NCI-H748 (cell line): ENCODE data around the gene SYNDIG1.

Experiments used
- DNase-seq: peaks from one replicate; lab custom pipeline; 2025; ENCODE audit not compliant: unreplicated experiment; lab: John Stamatoyannopoulos, UW

SYNDIG1 gene

DNA sequence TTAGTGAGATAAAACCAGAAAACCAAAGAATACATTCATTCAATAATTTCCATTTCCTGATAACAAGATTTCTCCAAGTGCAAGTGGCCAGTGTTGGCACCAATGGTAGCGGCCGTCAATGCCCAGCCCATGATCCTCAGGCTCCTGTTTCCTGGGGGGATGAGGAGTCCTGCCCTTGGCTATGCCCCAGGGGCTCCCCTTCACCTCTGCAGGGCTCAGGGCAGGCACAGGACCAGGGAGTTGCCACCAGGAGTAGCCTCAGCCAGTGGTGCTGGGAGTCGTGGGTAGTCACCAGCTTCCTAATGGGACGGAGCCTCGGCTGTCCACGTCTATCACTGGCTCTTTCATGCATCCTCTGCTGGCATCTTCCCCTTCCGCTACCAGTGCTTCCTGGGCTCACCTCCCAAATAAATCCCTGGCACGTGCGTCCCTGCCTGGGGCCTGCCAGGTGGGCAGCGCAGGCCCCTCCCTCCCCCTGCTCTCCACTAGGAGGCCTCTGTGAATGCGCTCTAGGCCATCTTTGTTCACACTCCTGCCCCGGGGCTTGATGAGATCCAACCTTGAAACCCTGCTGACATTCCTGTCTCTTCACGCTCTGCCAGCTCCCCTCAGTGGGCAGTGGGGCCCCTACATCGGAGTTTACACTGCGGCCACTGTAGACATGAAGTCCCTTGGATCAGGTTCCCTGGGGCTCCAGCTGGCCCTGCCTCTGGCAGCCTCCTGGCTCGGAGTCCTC lies 215.7 kb downstream of the SYNDIG1 start:
- no peak for DNase-seq

DNA sequence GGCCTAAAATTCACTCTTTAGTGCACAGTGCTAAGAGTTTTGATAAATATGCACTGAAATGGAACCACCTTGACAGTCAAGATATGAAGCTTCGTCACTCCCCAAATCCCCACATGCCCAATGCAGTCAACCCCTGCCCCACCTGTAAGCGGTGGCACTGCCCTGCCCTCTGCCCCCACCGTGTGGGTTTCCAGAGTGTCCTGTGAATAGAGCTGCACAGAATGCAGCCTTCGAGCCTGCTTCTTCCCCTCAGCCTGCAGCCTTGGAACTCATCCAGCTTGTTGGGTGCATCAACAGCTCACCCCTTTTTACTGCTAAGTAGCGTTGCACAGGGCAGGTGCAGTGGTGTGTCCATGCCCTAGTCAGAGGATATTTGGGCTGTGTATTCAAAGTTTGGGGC lies 216.3 kb downstream of the SYNDIG1 start:
- DNase-seq: no peak

DNA sequence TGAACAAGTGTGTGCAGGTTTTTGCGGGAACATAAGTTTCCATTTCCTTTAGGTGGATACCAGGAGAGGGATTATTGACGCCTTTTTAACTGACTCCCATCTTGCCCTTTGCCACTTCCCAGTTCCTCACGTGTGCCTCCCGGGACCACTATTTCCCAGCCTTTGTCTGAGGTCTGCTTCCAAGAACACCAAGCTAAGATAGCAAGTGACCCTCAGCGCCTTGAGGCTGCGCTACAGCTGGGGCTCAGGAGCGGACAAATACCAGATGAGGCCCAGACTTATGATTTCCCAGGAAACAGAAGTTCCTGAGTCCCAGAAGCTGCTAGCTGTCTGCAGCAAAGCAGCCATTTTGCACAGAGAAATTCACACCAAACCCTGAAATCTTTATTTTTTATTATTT lies 216.7 kb downstream of the SYNDIG1 start:
- no peak for DNase-seq

DNA sequence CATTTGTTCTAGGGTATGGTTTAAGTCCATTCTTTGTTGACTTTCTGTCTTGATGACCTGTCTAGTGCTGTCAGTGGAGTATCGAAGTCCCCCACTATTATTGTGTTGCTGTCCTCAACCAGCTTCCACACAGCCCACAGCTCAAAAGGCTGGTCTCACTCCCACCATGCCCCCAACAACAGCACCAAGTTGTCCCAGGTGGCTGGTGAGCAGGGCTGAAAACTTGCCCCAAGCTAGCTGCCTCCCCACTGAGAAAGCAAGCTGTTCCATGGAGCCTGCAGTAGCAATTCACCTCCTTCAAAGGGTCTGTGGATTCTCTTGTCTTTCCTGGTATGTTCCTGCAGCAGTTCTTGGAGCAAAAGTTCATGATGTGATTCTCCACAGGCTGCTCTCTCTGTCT lies 221.0 kb downstream of the SYNDIG1 start:
- no peak for DNase-seq

DNA sequence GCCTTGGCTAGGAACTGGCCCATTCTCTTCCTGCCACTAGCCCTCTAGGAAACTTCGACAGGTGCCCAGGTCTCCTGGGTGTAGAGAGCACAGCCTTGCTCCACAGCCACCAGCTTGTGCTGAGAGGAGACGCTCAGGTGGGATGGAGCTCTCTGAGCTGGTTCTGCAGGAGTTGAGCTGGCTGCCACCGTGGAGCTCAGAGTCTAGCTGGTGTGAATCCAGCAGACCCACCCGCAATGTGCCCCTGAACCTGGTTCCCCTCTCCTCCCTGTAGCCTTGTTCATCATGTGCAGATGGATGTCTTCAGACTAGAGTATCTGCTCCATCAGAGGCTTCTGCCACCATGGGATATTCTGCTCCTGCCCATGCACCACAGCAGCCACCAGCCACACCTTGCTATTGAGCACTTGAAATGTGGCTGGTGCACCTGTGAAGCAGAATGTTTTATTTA lies 222.5 kb downstream of the SYNDIG1 start:
- DNase-seq: no peak

DNA sequence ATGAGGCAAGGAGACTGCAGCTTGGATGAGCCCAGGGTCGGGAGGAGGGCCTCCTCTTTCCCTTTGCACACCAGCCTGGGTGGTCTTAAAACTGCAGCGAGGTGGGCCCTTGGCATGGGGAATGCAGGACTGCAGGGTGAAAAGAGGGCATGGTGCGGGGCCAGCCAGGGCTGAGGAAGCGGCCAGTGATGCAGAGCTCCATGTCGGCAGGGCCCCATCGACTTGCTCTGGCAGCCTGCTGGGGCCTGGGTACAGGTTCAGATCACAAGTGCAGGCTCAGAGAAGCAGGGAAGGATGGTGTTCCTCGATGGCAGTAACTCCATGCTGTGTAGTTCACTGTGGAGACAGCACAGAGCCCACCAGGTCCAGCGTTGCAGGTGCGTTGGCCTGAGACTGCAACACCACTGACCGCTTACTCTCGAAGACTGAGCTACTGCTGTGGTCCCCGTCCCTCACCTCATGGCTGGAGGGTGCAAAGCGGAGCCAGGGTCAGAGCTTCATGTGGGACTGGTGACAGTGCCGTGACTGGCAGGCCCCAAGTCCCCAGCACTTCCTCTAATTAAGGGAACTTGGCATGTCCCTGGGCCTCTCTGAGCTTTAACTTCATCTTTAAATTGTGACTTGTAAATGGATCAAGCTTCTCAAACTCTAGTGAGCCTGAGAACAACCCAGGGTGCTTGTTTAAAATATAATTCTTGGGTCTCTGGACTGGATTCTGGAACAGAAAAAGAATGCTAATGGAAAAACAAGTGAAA lies 223.2 kb downstream of the SYNDIG1 start:
- DNase-seq: no peak

DNA sequence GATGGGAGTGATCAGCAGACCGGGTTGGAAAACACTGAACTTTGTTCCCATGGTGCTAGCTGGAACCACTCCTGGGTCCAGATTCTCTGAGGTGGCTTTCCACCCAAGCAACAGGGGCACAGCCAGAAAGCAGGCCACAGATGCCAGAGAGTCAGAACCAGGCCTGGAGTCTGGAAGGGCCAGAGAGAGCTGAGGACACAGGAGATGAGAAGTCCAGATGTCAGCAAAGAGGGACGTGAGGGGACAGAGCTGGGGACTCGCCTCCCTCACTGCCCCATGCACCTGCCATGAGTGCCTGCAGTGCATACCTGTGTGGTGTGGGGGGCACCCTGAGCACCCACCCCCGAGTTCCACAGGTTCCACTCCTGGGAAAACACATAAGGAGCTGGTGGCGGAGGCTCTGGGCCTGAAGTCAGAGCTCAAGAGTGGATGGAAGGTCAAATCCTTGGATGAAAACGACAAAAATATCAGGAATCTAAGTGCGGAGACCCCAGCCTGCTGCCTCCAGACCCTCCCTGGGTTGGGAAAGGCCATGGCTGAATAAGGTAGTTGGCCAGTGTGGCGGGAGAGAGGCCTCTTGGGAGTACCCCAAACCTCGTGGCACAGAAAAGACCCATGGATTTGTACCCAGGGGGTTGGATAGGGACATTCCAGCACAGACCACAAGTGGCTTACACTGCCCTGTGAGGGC lies 224.2 kb downstream of the SYNDIG1 start:
- no peak for DNase-seq

DNA sequence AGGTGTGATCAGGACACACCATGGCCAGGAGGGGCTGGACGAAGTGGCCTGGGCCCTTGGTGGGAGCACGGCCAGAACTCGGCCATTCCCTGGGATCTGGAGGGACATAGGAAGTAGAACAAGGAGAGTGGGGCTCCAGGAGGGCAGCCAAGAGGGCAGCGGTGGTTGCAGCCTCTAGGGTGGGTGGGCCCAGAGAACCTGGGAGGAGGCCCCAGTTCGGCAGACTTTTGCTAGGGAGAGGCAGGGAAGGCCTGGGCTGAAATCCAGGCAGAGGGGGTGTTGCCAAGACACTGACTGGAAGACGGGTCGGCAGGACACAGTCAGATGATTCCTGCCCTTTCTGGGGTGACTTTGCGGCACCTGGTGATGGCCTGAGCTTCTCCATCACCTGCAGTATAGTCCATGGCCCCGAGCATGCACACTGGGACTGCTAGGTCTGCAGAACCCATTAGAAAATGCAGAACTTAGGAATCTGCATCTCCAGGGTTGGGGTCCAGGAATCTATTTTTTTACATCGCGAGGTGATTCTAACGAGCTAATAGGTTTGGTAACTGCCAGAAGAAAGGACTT lies 224.8 kb downstream of the SYNDIG1 start:
- no peak for DNase-seq

DNA sequence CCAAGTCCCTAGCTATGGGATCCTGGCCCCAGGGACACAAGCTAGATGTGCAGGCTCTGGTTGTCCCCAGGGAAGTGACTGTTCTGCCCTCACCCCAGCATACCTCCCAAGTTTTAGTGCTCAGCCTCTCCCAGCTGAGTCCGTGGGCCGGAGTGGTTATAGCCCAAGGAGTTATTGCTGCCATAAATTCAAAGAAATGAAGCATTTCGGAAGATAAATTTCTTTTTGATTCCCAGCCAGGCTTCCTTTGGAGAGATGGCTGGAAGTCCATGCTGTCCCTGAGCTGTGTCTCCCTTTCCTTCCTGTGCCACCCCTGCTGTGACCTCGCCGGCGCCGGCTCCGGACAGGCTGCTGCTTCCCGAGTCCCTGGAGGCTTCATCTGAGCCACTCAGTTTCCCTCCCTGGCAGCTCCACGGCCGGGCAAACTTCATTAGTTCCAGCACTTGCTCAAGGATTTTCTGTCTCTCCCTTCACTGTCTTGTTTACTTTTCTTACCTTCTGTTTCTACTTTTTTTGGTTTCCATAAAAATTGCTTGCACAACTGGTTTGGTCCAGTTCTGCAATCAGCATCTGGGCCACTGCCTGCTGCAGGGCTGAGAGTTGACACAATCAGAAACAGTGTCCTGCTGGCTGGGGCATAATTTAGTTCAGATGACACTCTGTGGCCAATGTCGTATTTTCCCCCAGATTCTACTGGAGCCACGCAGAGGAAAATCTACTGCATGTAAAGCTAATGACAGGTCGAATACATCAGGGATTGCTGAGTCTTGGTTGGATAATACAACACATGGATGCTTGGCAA lies 225.5 kb downstream of the SYNDIG1 start:
- no peak for DNase-seq

DNA sequence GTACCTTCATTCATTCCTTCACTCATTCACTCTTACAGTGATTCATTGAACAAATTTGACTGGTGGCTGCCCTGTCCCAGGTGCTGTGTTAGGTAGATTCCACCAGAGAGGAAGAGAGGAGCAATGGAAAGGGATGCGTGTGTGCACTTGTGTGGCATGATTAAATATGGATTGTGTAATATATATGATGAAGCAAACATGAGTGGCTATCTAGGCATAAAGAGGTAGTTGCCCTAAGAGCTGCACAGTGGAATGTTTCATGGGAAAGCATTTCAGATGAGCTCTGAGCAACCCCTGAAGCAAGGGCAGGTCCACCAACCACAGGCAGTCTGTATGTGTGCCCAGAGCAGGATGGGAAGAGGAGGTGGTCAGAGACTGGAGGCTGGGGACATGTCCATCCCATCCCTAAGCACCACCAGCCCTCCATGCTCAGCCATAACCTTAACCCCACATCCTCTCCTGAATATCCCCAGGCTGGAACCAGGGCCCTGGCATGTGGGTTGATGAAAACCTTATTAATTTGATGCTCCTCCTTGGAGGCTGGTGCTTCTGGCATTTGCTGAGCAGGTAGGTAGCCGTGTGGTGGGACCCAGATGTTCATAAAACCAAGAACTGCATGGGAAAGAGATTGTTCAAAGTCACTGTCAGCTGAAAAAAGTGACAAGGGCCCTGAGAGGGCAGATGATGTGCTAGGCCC lies 226.2 kb downstream of the SYNDIG1 start:
- no peak for DNase-seq

DNA sequence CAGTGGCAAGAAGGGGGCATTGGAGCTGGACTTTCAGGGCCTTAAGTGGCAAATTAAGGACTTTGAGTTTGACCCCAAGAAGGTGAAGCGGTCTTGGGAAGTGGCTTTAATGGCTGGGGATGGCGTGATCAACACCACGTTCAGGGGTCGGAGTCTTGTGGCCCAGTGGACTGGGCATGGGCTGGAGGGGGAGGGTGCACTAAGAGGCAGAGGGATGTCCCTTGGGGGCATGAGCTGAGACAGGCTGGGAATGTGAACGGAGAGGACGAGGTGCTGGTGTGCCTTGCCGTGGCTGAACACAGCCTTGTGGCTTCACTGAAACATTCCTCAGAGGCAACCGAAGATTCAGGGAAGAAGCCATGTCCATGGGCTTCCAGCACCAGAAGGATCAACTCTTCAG lies 227.0 kb downstream of the SYNDIG1 start:
- no peak for DNase-seq

DNA sequence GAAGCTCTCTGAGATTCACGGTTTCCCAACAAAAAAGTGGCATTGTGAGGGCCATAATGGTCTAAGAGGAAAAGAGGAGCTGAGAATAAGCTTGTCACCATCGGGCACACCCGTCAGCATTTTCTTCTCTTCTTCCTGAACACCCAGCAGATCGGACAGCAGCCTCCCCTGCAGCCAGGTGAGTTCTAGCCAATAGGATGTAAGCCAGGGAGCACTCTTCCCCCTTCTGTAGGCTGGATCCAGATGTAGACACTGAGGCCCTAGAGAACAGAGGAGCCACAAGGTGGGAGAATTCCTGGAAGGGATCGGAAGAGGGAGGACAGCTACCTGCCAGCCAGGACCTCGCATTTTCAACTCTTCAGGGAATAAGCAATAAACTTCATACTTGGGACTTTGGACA lies 228.0 kb downstream of the SYNDIG1 start:
- no peak for DNase-seq

DNA sequence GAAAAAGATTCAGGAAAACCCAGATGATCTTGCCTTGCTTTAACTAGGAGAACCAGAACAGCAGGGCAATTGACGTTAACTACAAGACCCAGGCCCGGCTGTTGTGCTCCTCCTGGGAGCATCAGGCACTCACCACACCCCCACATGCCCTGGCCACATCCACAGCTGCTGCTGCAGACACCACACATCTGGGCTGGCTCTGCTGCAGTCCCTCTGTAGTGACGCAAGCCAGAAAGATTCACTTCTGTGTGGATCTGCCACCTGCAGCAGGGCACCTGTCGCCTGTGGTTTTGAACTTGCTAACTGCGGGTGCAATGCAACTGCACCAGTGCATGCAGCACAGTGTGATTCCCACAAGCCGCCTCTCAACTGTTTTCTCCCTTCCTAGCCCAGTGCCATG lies 228.8 kb downstream of the SYNDIG1 start:
- DNase-seq: no peak

DNA sequence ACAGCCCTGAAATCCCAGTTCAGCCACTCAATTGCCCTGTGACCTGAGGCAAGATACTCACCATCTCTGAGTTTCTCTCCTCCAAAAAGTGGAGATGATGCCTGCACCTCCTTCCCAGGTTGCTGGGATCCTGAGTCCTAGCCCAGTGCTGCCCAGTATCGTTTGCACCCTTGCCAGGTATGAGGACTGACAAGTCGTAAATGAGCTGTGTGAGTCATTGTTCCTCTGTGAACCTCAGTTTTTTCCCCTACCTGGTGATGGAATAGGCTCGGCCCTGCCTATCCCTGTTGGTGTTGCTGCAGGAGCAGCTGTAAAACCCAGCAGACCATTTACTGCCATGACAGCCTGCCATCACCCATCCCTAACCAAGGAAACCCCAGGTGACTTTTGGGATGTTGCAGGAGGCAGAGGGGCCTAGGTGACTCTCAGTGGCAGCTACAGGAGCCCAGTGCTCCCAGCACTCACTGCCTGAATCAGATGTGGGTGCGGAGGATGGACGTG lies 229.3 kb downstream of the SYNDIG1 start:
- DNase-seq: no peak

DNA sequence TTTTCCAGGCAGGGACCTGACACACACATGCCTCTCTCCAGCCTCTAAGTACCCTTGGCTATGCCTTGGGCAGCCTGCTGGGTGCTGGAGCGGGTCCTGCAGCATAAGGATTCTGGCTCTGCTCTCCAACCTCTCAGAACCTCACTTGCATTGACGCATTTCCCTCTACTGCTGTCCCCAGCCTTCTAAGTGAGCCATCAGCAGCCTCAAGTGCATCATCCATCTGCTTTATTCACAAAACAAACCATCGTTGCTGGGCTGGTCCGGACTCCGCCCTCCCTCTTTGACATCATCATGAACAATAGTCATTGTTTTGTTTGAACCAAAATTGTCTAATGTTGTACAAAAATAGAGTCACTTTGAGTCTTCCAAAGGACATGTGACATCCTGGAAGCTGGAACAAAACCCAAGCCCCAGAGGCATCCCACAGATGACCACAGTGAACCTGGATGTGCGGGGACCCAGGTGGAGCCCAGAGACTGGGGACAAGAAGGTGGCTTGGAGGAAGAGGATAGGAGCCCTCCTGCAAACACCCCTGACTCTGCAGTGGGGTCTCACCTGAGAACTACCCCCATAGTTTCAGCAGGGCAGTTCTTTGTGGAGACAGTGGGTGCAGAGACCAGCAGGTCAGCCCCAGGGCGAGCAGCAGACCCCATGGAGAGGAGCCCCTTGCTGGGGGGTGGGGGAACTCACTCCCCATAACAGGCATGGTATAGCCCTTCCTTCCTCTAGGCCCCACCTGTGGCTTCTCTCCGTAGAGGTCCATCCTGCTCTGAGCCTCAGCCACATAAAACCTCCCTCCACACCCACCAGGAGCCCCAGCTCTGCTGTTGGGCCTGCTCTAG lies 230.1 kb downstream of the SYNDIG1 start:
- DNase-seq: no peak

DNA sequence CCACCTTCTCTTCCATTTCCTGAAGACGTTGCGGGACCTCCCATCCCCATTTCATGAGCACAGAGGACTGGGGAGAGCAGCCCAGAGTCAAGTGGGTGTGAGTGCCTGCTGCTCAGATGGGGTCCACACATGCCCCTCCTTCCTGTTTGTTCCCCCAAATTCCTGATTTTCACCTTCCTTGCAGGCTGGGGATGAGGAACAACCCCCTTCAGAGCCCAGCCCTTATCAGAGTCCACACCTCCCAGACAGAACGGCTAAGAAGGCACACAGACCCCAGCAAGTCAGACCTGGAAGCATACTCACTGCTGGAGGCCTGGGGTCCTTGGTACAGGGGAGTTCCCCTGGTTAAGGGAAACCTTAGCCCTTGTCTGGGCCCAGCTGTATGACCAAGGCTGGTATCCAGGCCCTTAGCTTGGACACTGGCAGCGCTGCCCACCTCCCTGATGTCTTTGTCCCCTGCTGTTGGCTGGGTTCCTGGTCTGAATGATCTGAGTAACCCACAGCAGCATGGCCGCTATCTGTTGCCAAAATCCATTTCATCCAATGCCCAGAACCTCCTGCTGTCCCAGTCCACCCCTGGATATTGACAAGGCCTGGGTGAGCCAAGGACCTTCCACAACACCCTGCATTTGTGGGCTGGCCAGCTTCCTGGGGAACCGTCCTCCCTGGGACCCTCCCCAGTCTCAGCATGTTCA lies 230.9 kb downstream of the SYNDIG1 start:
- DNase-seq: no peak

DNA sequence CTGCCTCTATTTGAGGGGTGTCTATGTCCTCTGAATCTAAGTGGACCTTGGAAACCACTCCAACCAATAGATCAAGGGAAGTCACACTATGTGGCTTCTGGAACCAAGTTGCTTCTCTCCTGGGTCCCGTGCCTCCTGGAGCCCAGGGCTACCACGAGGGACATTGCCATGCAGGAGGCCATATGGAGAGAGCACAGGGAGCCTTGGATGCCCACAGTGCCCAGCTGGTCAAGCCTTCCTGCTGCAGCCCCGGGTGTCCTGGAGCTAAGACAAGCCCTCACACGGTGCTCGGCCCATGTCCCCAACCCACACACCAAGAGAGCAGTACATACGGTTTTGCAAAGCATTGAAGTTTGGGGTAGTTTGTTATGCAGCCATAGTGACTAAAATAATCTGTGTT lies 231.6 kb downstream of the SYNDIG1 start:
- no peak for DNase-seq

DNA sequence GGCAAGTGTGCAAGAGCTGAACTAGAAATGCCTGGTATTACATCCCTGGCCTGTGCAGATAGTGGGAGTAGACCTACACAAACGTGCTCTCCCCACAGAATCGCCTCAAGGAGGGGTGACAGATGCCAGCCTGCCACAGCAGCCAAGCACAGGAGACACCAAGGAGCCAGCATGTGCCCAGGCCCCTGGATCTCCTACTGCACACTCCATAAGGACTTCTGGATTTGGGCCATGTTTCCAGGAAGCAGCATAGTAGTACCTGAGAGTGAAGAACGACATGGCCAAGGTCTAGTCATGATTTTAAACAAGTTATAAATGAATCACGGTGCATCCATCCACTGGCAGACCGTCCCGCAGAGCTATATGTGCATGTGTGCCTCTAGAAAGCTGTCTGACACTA lies 232.2 kb downstream of the SYNDIG1 start:
- no peak for DNase-seq
